ENCODE results near the gene GOLGA6L26. TPM values are rescaled to one million over a fixed set of nuclear protein-coding genes. Genes with fewer than 3 reads are reported as not detected.

GOLGA6L26 gene
- not detected in 2 replicates for total RNA-seq

GRCh38 chr15:23334096-23334495 is at the start of gene GOLGA6L26:
Gene GOLGA6L26 (minus strand): TSS chr15:23334196. CDS start chr15:23334135, 61 bp downstream.

GRCh38 chr15:23354448-23354847 is 20.5 kb upstream of the GOLGA6L26 start, which contains the start of gene GOLGA8S:
Gene GOLGA8S (plus strand): TSS chr15:23354748. CDS start chr15:23354810, 62 bp downstream.

Other genes starting within 250 kb of the GOLGA6L26 start
- not detected in 2 replicates for gene GOLGA6L1, start 197.4 kb downstream of the GOLGA6L26 start, total RNA-seq
- under 0.01 and 0.09 TPM in 2 replicates for gene GOLGA8S, start 20.6 kb upstream of the GOLGA6L26 start, total RNA-seq
- gene GOLGA6L2, start 113.0 kb upstream of the GOLGA6L26 start, total RNA-seq: not detected in 2 replicates
- gene MKRN3, start 231.5 kb upstream of the GOLGA6L26 start, total RNA-seq: 1.2 TPM in 1 of 2 replicates, not detected in the other

Measured in endothelial cell of coronary artery (primary cell).